HL-60 (cell line): Measurements from ENCODE around the gene C5orf47.

Source experiments
- CTCF ChIP-seq: IDR thresholded peaks from one replicate; pipeline ENCODE4 v1.5.1; 2011; ENCODE audit warnings: low read length, control low read depth, inconsistent platforms; ENCODE audit not compliant: insufficient read depth
- GABPA ChIP-seq: IDR thresholded peaks from 2 replicates; pipeline ENCODE4 v1.6.1; 2012; ENCODE audit warnings: low read depth
- POLR2AphosphoS5 ChIP-seq: IDR thresholded peaks from 2 replicates; pipeline ENCODE4 v1.6.1; 2012; ENCODE audit warnings: low read depth
- TF ChIP-seq, protein P1 (sequence below): IDR thresholded peaks from 2 replicates; pipeline ENCODE4 v1.6.1; 2012; ENCODE audit warnings: low read depth; ENCODE audit not compliant: insufficient replicate concordance

DNA sequence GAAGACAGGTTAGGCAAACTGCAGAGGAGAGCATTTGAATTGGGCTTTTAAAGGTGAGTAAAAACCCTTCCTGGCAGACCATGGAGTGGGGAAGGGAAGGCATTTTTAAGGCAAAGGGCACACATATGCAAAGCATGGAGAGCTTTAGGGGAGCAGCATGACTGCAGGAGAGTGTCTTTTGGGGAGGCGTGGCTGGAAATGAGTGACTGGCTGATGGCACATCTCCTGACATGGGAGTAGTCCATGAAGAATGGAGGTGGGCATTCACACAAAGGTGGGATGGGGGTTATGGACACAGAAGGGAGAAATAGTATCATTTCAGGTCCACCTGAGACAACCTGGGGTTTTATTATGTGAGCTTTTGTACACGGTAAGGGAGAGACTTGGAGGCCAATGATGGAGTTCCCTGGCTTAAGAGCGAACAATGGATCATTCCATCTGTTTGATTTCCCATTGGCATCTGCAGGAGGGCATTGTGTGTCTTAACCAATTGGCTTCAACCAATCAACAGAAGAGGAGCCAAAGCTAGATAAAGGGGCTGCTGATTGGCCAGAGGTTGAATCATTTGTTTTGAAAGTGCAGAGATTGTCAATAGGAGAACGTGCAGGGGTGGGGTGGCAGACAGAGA lies 58.6 kb downstream of the C5orf47 start:
- no peak for TF ChIP-seq CTCF
- TF ChIP-seq GABPA = no peak
- TF ChIP-seq, protein P1, sequence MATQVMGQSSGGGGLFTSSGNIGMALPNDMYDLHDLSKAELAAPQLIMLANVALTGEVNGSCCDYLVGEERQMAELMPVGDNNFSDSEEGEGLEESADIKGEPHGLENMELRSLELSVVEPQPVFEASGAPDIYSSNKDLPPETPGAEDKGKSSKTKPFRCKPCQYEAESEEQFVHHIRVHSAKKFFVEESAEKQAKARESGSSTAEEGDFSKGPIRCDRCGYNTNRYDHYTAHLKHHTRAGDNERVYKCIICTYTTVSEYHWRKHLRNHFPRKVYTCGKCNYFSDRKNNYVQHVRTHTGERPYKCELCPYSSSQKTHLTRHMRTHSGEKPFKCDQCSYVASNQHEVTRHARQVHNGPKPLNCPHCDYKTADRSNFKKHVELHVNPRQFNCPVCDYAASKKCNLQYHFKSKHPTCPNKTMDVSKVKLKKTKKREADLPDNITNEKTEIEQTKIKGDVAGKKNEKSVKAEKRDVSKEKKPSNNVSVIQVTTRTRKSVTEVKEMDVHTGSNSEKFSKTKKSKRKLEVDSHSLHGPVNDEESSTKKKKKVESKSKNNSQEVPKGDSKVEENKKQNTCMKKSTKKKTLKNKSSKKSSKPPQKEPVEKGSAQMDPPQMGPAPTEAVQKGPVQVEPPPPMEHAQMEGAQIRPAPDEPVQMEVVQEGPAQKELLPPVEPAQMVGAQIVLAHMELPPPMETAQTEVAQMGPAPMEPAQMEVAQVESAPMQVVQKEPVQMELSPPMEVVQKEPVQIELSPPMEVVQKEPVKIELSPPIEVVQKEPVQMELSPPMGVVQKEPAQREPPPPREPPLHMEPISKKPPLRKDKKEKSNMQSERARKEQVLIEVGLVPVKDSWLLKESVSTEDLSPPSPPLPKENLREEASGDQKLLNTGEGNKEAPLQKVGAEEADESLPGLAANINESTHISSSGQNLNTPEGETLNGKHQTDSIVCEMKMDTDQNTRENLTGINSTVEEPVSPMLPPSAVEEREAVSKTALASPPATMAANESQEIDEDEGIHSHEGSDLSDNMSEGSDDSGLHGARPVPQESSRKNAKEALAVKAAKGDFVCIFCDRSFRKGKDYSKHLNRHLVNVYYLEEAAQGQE = no peak
- TF ChIP-seq POLR2AphosphoS5 = no peak
